ENCODE measurements around the gene GRIK3.

- TF ChIP-seq CTCF (IDR thresholded peaks at IDR 0.05) (no peak), EP300 (IDR thresholded peaks at IDR 0.05; ENCODE audit: low read depth) (no peak)
Observed at GRCh38 chr1:36951292-36951750, 83.0 kb downstream of the GRIK3 start.
